HUDEP-2 (cell line): ENCODE results near the gene ASB12.
"Not testable (repeated sequence)": the region's sequence is repeated elsewhere in the genome, so short reads cannot be mapped to it uniquely, and the experiment has no call there.

Source experiments
- DNase-seq, 76 experiments: peaks; one replicate each; lab custom pipeline; 2025; ENCODE audit not compliant: unreplicated experiment in 76 of 76; lab: John Stamatoyannopoulos, UW

Gene ASB12, protein sequence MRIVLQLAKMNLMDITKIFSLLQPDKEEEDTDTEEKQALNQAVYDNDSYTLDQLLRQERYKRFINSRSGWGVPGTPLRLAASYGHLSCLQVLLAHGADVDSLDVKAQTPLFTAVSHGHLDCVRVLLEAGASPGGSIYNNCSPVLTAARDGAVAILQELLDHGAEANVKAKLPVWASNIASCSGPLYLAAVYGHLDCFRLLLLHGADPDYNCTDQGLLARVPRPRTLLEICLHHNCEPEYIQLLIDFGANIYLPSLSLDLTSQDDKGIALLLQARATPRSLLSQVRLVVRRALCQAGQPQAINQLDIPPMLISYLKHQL

DNA sequence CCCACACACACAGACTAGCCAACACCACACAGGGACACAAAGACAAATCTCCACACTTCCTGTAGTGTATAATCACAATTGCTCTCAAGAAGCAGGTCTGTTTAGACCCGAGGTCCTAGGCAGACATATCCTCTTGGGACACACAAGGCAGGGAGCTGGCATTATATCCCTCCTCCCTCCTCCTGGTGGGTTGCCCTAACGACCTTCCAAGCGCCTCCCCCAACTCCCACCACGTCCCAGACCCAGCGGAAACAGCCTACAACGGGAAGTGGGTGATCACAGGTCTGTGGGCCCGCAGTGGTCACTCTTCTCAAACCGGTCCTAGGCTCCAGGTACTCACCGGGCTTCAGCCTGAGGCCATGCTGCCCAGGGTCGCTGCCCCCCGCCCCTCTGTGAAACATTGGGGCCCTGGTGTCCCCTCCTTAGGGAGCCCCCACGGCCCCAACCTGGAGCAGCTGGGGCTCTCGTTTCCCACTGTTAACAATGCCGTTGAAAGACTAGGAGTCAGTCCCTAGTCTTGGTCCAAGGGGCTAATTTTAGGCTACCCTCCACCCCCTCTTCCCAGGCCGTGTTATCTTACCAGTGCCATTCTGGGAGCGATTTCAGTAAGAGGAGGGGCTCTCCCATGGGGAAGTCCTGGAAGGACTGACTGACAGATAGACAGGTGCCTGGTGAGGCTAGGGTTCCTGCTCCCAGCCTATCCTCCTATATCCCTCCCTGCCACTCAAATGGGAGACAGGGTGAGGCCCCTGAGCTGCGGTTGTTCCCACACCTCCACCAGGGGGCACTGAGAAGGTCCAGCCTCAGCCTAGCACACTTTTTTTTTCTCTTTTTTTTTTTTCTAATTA, at the start of gene ASB12:
Gene ASB12 (minus strand): TSS at position 485 of the 848 bp plus-strand sequence. CDS start 4,957 bp downstream, outside the sequence.
- no peak for DNase-seq

DNA sequence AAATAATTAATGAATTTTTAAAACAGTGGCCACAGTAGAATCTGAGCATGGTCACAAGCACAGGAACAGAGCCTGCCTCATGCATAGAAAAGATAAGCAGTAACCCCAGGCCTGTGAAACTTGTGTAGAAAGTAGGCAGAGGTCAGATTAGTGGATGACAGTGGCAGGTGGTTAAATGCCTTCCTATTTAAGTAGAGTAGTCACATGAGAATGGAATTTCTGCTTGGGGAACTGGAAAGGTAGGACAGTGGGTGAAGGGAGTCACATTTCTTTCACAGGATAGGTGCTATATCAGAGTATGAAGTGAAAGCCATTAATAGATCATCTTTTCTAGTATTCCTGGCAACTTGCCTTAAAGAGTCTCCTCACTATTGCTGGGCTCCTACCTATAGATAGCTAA, 34.9 kb upstream of the ASB12 start:
- no peak for DNase-seq

DNA sequence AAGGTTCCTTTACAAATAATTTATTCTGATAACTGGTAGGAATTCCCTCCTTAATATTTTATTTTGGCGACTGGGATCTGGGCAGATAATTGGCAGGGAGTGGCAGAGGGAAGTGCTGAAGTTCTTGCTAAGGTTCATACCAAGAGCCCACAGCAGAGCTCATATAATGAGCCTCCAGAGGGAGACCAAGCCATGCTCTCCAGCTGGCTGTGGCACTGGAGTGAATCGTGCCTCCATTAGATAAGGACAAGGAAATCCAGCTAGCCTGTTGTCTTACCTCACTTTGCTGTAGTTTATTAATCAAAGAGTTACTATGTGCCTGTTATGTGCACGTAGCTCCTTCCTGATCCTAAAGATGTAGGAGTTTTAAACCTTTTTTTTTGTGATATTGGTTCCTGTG, 1.3 kb downstream of the ASB12 start:
- no peak for DNase-seq

DNA sequence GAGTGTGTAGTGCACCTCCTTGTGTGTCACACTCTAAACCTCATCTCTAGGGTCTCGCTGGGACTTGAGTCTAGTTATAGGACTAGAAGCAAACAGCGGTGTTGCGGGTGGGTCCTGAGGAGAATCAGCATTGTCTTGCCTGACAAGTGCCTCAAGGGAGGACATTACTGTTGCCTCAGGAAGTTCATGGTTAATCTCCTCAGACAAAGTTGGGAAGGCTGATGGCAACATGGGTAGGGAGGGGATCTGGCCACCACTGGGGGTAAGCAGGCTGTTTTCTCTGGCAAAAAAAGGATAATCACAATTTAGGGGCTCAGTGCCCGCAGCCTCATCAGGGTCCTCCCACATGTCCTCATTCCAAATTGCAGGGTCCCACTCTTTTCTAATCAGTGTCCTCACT, 12.4 kb downstream of the ASB12 start:
- no peak for DNase-seq

DNA sequence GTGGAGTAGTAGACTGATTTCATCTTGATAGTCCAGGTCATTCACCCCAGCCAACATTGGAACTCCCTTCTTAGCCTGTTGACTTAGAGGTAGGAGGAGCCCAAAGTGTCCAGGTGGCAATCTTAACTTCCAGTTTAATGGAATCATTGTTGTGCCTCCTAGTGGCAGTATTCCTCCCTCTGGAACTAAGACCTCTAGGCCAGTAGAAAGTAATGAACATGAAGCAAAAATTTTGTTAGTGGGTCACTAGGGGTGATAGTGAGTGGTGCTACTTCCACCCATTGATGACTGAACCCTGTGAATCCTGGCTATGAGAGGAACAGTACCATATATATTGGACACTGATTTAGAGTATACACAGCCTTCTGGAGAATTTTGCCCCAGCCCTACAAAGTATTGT, 16.4 kb downstream of the ASB12 start:
- not testable (repeated sequence) for DNase-seq

DNA sequence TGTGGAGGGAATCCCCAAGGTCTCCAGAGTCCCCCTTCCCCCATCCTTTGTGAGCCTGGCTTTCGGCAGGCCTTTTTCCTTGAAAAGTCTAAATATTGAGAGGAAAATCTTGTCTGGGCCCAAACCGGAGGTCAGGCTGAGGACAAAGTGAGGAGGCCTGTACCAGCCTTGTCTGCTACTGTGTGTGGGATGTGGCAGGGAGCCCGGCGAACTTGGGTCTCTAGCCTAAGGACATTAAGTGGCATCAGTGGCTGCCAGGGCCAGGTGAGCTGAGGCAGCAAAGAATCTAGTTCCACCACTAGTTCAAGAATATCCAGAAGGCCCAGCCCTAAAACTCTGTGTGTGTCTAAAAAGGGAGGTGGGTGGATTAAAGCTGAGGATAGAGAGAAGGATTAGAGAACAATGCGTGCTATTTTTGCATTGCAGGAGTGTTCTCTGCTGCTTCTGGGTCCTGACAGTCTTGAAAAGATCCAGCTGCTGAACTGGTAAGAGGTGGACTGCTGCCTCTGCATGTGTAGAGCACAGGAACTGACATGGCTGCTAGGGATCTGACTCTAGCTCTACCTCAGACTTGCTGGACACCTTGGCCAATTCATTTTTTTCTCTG, 23.7 kb downstream of the ASB12 start:
- no peak for DNase-seq

DNA sequence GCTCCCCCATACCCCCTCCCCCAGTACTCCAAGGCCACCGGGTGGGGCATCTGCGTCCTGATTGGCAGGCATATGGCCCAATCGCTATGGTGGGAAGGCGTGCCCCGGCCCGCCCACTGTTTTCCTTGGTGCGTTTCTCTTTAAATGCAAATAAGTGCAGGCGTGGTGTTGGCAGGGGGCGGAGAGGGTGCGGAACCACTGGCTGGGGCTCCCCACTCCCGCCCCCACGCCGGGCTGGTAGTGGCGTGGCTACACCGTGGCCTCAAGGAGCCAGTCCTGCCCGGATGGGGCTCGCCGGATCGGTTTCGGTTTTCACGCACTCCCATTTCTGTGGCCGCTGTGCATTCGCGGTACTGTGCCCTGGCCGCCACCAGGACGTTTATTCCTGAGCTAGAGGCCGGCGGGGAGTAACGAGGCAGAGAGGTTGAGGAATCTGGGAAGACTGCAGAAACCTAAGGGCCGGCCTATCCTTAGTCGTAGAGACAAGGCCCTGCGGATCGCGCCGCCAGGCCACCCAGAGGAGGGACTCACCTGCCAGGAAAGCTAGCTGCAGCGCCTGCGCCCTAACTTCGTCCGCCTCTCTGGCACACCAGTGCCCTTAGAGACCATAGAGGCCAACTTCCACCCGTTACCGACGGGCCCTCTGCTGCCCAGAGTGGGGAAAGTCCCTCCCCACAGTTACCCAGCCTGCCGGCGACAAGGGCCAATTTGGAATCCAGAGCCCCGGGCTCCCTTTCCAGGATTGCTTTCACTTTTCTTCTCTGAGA, 24.5 kb downstream of the ASB12 start:
- DNase-seq, result peak; percentile 11 to 91 (median 80)

DNA sequence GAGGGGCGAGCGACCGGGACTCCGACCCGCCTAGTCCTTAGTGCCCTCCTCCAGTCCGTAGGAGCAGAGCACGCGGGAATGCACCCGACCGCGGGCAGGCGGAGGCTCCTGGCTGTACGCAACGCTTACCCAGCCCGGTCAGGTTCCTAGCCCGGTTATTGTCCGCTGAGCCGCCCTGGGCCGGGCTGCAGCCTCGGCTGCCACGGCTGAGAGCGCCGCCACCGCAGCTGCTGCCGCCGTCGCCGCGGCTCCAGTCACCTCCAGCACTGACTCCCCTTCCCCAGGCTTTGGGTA, 25.0 kb downstream of the ASB12 start, which contains the start of gene AMER1:
Gene AMER1 (minus strand): TSS at position 268 of the 294 bp plus-strand sequence. CDS start 12,422 bp downstream, outside the sequence.
- peak in 42 of 76 experiments; percentile 14 to 70 (median 42) for DNase-seq

DNA sequence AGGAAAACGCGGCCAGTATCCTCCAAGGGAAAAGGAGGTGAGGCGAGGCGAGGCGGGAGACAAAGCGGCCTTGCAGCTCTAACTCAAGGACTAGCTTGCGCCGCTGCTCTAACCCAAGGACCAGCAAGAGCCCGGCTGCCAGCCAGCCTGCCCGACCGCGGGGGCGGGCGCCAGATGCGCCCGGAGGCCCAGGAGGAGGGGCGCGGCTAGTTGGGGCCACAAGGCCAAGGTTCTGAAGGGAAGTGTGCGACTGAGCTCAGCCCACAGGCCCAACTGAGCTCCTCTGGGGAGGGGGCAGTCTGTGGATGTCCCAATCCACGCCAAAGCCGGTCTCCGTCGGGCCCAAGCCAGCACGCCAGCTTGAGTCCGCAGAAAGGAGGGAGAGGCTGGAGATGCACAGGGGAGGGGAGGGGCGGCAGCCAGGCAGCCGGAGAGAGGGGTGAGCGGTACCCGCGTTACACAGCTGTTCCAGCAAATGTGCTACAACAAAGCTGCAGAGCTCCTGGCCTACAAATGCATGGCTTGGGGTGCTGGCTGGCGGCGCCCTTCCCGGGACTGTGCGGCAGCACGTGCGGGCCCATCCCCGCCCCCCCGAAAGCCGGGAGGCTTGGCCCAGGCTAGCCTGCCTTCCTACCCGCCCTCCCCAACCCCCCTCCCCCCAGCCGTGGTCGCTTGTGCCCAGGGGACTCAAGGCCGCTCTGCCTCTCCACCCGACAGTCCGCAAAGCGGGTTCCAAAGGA, 25.5 kb downstream of the ASB12 start:
- DNase-seq, result peak in 44 of 76 experiments; percentile 0 to 45 (median 14)

DNA sequence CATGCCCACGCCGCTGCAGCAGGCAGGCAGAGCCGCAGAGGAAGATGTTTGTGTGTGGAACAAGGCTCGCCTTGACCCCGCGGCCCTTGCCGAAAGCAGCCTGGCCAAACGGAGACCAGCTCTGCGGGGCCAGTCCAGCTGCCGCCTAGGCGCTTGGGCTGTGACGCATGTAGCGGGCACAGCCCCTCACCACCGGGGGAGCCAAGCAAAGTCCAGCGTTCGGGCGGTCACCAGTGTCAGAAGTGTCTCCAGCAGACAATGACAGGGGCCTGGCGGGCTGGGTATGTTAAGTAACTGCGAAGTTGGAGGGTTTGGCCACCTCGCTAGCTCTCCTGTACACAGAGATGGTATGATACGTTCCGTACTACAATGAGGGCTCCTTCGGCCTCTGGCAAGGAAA, 26.2 kb downstream of the ASB12 start:
- no peak for DNase-seq

DNA sequence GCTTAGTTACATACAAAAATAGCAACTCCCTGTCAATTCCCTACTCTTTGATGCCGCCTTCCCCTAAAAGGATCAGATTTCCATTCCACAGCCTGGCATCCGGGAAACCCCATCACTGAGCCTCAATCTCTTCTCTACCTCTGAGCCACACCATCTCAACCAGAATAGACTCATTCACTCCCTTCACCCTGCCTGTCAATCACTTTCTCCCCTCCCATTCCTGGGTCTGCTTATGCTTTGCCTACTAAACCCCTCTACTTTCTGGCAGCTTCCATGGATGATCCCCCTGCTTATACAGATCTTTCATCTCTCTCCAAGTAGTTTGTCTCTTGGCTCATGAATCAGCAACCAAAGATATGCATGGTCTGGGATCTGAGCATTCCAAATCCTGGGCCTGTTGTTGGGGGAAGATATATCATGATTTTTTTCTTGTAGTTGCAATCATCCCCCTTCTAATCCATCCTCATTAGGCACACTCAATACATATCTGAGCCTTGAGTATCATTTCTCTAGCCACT, 27.5 kb downstream of the ASB12 start:
- DNase-seq, result no peak

DNA sequence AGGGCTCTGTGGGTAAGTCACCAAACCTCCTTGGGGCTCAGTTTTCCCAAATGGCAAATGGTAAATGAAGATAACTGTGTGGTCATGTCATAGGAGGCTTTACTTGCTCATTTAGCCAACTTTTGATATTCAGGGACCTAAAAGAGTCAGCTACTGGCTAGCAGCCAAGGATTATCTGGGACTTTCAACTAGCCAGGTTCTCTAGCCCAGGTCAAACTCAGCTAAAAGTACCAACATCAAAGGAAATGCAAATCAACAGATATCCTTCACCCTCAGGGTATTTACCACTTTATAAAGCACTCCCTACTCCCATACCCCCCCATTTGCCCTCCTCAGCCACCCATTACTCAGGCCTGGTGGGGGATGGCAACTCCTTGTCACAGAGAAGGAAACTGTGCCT, 32.4 kb downstream of the ASB12 start:
- DNase-seq, result peak in 42 of 76 experiments; percentile 0 to 41 (median 2)

DNA sequence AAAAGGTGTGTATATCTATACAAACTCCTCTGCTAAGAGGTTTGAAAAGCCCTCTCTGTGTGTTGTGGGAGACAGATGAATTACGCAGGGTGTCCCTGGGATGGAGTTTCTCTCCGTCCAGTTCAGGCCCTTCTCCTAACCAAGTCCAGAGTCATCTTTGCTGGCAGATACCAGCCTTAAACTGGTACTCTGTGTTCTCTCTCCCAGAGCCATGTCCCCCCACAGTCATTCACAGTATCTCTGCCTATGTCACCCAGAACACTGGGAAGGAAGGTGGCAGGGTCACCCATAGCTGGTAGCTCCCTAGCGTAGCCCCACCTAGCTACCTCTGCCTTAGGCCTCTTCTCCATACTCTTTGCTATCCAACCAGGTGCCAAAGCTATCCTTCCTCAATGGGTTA, 33.8 kb downstream of the ASB12 start:
- no peak for DNase-seq

DNA sequence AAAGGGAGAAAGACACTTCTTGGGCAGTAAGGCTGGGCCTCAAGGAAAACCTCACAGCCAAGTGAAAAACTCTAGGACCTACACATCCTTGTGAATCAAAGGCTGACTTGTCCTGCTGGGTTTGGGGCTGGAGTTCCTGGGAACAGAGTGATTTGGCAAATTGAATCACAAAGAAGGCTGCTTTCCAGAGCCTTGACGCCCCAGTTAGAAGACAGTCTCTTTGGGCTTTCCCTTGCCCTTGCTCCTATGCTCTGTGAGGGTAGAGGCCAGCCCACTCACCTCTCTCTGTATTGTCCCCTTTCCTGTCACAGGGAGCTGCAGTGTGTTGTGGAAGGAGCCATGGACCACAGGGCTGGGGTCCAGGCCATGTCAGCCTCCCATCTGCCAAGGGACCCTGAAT, 34.5 kb downstream of the ASB12 start:
- no peak for DNase-seq

DNA sequence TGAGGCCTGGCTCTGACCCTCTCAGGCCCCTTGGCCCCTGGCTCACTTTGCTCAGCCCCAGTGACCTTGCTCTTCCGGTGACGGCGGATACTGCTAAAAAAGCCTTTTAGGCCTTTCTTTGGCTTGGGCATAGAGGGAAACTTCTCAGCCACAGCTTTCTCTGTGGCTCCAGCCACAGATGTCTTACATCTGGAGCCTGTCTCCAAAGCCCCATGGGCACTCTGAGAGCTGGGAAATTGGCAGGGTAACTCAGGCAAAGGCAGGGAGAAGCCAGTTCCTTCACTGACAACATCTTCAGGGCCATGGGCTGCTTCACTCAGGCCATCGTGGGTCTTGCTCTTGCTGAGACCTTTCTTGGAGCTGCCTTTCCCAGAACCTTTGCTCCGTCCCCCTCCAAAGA, 37.7 kb downstream of the ASB12 start:
- DNase-seq, result no peak

DNA sequence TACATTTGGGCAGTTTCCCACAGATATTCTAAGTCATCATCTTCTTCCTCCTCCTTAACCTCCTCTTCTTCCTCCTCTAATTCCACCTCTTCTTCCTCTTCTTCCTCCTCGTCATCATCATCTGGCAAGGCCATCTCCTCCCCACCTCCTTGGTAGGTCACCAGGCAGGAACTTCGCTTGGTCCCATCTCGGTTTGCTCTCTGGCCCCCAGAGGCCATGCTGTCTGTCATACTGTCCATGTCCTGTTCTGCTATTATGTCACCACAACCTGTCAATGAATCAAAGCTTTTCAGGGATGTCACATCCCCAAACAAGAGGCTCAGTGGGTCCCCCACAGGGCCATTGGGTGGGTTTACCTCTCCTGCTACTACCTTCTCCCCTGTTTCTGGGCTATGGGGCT, 38.4 kb downstream of the ASB12 start:
- DNase-seq, result no peak

DNA sequence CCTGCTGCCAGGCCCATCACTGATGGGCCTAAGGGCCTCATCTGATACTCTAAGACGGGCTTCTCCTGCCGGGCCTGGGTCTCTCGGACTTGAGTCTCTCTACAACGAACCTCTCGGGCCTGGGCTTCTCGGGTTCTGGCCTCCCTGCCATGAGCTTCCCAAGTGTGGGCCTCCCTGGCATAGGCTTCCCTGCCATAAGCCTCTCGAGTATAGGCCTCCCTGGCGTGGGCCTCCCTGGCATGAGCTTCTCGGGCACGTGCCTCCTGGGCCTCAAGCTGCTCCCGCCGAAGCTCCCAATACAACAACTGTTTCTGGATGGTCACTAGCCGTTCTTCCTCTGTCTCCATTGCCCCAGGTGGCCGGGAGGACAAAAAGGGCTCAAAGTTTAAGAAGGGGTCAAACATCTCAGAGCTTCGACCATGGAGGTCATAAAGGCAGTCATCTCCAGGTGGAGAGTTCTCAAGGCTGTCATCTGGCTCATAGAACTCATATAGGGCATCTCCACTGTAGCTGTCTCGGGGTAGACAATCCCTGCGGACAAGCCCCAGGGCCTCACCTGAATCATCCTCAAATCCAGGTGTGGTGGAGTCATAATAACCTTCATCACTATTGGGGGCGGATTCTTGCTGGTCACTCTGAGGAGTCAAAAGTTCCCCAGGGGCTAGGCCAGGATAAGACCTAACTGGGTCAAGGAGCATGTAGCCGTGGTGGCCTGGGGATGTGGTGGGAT, 39.0 kb downstream of the ASB12 start:
- no peak for DNase-seq

DNA sequence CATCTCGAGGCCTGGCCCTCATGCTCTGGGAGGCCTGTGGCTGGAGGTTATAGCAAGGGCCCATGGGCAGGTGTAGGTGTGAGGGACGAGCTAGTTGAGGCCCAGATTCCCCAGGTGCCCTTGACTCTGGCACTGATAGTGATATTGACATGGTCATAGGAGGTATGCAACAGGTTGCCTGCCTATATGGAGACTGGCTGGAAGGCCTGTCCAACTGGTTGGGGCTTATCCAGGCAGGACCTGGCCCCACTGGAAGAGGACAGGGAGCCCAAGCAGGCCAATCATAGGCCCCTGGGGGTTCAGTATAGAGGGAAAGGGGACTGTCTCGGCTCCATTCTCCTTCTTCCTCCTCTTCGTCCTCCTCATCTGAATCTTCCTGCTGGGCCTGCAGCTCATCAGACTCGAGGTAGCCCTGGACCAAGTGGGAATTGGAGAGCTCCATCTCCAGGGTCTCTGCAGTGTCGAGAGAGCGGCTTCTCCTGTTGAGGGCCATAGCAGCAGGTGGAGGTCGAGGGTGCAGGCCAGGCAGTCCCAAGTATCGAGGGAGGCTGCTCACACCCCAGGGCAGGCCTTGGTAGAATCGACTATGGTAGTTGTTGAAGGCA, 40.2 kb downstream of the ASB12 start:
- no peak for DNase-seq

DNA sequence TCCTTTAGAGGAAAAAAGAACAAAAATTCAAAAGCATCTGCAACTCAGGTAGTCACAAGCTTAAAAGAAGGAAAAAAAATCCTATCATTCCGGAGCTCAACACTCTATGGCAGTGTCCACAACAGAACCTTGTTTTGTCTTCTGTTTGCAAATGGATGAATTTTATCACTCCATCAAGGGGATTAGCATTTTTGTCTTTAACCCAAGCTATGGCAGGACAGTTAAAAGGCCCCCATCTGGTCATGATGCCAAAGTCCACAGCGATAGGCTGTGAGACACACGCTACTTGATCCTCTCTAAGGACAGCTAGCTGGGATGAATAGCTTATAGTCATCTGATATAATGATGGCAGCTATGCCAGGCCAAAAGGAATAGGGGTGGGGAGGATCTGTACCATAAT, 41.5 kb downstream of the ASB12 start:
- DNase-seq, result no peak
